Pancreas (tissue), 10 donors: ENCODE data around the gene TMEM244. TPM values are rescaled to one million over a fixed set of nuclear protein-coding genes. Genes with fewer than 3 reads are reported as not detected.

Experiments used
- ATAC-seq, 4 donors: fragments of 200-7000 bp; cut with Tn5 transposase; one replicate each; pipeline versions ENCODE4 v1.8.0 to v1.9.1; 2020; ENCODE audit warnings: mild to moderate bottlenecking in 4 of 4, moderate library complexity in 4 of 4
- DNase-seq, 6 donors: peaks; one replicate each; pipeline ENCODE4 v3.0.0-alpha.2; 2020
- FAIRE-seq: peaks from 2 replicates; lab custom pipeline; 2012; peaks lifted over from hg19 to GRCh38; lab: Jason Lieb, UNC
- H3K27ac ChIP-seq, 4 donors: fragments of 200-600 bp; sonication (generic); 1 replicate in 3 of 4; 2 replicates in 1 of 4; pipeline versions ENCODE4 v1.5.0 to v1.8.0; 2020
- H3K27me3 ChIP-seq, 4 donors: fragments of 200-600 bp; one replicate each; pipeline ENCODE4 v1.8.0; 2021
- H3K36me3 ChIP-seq, 3 donors: fragments of 200-600 bp; sonication (generic) in 1 of 3; one replicate each; pipeline versions ENCODE4 v1.5.0 to v1.8.0; 2020 to 2021
- H3K4me1 ChIP-seq, 3 donors: fragments of 200-600 bp; one replicate each; pipeline ENCODE4 v1.8.0; 2021
- H3K4me3 ChIP-seq, 4 donors: fragments of 200-600 bp; sonication (generic) in 2 of 4; one replicate each; pipeline versions ENCODE4 v1.5.0 to v1.8.0; 2020 to 2021
- H3K9me3 ChIP-seq, 4 donors: fragments of 200-600 bp; one replicate each; pipeline ENCODE4 v1.8.0; 2021
- CTCF ChIP-seq, 4 donors: fragments of 200-600 bp; sonication (generic) in 3 of 4; IDR thresholded peaks; one replicate each; pipeline versions ENCODE4 v1.5.0 to v1.8.0; 2021; ENCODE audit warnings: antibody characterized with exemption in 4 of 4
- WGBS, 2 donors: extraction: QIAGEN DNeasy Blood & Tissue Kit; methylation state at CpG; one replicate each; pipeline ENCODE4 v1.1.7; 2013; 5-methylcytosine and 5-hydroxymethylcytosine counted together
- intact Hi-C, 3 donors: fragments of 100-400 bp; cut with DNase I; formaldehyde crosslinking; loops; one replicate each; pipeline versions ENCODE4 v1.11.1 to v1.14.2; 2022
- polyA plus RNA-seq, 2 donors: library from polyadenylated mRNA; stranded (reverse); fragments of 200-250 nt; gene quantifications; one replicate each; pipeline ENCODE4 v1.2.3, GENCODE V29; 2013
- total RNA-seq, 6 donors: library from RNA; stranded (reverse); fragmentation: NEBNext Ultra II Directional in 4 of 6; extraction: Animal tissue kit (Norgen Biotek cat#: 25700) in 4 of 6; gene quantifications; one replicate each; pipeline versions ENCODE4 v1.2.1 to v1.2.4, GENCODE V29; 2021 to 2023
- donor health status: healthy with polysubstance abuse.
- donor health status: DM: no; HTN: no; CAD: no; lungs with moderate emphysema.
- donor health status: DM: no; HTN: no; CAD: no.
- donor health status: control.
- donor health status: control.
- donor health status: Bipolar disorder and iron deficiency.
- donor health status: DM: yes; HTN: yes; CAD: no.
- donor health status: DM: no; HTN: no; CAD: no.
- donor health status: DM: no; HTN: no; CAD: no.
- donor health status: DM: yes; HTN: yes; CAD: no.

Gene TMEM244
- total and polyA plus RNA-seq, 8 donors = not detected

DNA sequence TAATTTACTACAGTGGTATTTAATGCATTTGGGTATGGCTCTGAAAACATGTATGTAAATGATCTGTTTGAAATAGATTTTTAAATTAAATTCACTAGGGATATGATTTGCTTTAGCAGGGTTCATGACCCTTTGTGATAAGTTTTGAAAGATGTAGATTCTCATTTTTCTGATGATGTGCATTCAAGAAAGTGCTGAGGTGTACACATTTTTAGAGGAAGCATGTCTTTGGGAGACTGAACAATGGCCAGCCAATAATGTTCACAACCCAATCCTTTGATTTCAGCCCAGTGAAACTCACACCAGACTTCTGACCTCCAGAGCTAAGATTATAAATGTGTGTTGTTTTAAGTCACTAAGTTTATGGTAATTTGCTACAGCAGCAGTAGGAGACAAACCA, 71.1 kb downstream of the TMEM244 start:
- no peak for FAIRE-seq
- DNase-seq = no peak
- H3K9me3 ChIP-seq = no peaks in the 10 kb centered on the region
- intact Hi-C loops = no loop called here
- no peak for ATAC-seq
- no peaks in the 10 kb centered on the region for H3K36me3 ChIP-seq
- no peak overlapping the region for H3K27ac ChIP-seq
- peaks cover 0 to 3% (median 0%) of the 10 kb centered on the region in 4 donors for H3K27me3 ChIP-seq
- H3K4me1 ChIP-seq = no peaks in the 10 kb centered on the region
- H3K4me3 ChIP-seq = no peak overlapping the region
- no peak for TF ChIP-seq CTCF (IDR thresholded peaks at IDR 0.05)

- H3K27me3 ChIP-seq = peaks cover 0 to 3% (median 0%) of the 10 kb centered on the region in 4 donors
- no peak overlapping the region for H3K4me3 ChIP-seq
- H3K36me3 ChIP-seq = no peaks in the 10 kb centered on the region
- no peak for TF ChIP-seq CTCF (IDR thresholded peaks at IDR 0.05)
- no peak for DNase-seq
- no peak for ATAC-seq
- no peaks in the 10 kb centered on the region for H3K4me1 ChIP-seq
- intact Hi-C loops = no loop called here
- FAIRE-seq = no peak
- 82 to 86% methylated on average over 2 of the region's 2 CpGs for WGBS, 2 donors
- no peak overlapping the region for H3K27ac ChIP-seq
- H3K9me3 ChIP-seq = no peaks in the 10 kb centered on the region
Measured at GRCh38 chr6:129787816-129788215, 73.3 kb downstream of the TMEM244 start.

DNA sequence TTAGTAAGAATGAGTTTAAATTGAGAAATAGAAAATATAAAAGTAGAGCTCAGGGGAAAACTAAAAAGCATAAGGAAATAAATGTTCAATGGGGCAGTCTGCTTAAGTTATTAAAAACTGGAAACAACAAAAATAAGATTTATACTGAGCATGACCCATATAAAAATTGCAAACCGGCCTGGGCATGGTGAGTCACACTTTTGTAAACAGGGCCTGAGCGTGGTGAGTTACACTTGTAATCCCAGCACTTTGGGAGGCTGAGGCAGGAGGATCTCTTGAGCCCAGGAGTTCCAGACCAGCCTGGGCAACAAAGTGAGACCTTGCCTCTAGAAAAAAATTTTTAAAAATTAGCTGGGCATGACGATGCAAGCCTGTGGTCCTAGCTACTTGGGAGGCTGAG, 74.6 kb downstream of the TMEM244 start:
- Histone ChIP-seq H3K4me1 (no peaks in the 10 kb centered on the region), H3K36me3 (no peaks in the 10 kb centered on the region), H3K27ac (no peak overlapping the region), H3K4me3 (no peak overlapping the region), H3K9me3 (no peaks in the 10 kb centered on the region), H3K27me3 (peaks cover 0 to 3% (median 0%) of the 10 kb centered on the region in 4 donors)
- no peak for TF ChIP-seq CTCF (IDR thresholded peaks at IDR 0.05)
- 70 to 88% methylated on average over 3 of the region's 3 CpGs for WGBS, 2 donors
- intact Hi-C loops = no loop called here
- no peak for DNase-seq
- ATAC-seq = no peak
- FAIRE-seq = no peak

GRCh38 chr6:129785756-129786135, 75.4 kb downstream of the TMEM244 start:
- no peaks in the 10 kb centered on the region for H3K9me3 ChIP-seq
- no peak overlapping the region for H3K27ac ChIP-seq
- no peaks in the 10 kb centered on the region for H3K4me1 ChIP-seq
- peaks cover 0 to 3% (median under 1%) of the 10 kb centered on the region in 4 donors for H3K27me3 ChIP-seq
- FAIRE-seq (no peak), ATAC-seq (no peak), DNase-seq (no peak)
- H3K4me3 ChIP-seq = no peak overlapping the region
- WGBS, 2 donors = 75 to 83% methylated on average over 1 of the region's 1 CpG
- intact Hi-C loops = no loop called here
- H3K36me3 ChIP-seq = no peaks in the 10 kb centered on the region
- TF ChIP-seq CTCF (IDR thresholded peaks at IDR 0.05) = no peak

DNA sequence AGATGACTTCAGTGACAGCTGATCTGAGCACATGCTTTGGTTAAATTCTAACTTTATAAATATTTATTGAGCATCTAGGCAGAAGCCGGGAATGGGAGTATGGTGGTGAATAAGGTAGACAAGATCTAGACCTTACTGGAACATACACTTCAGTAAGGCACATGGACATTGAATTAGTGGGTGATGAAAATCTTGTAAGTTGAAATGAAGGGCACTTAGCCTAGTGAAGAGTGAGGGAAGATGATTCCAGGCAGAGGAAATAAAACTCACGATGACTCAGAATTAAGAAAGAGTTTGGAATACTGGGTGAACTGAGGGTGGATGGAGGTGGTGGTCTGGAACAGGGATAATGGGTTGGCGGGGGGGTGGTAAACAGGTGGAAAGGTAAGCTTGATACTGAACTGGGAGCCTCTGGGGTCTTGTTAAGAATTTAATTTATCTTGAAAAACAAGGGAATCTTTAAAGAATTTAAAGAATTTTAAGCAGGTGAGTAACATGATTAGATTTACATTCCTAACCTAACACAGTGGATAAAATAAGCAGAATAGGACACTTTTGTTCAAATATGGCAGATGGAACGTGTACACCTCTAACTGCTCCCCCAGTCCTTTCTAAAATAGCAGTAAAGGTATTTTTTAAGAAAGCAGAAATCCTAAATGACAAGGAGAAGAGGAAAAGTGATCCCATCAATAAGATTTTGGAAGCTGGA, 75.9 kb downstream of the TMEM244 start:
- Histone ChIP-seq H3K27me3 (peaks cover 0 to 5% (median 2%) of the 10 kb centered on the region in 4 donors), H3K9me3 (no peaks in the 10 kb centered on the region), H3K4me3 (no peak overlapping the region), H3K36me3 (no peaks in the 10 kb centered on the region), H3K27ac (no peak overlapping the region), H3K4me1 (no peaks in the 10 kb centered on the region)
- WGBS, 2 donors = 66 to 74% methylated on average over 4 of the region's 4 CpGs
- intact Hi-C loops = no loop called here
- ATAC-seq (no peak), FAIRE-seq (no peak), DNase-seq (no peak)
- no peak for TF ChIP-seq CTCF (IDR thresholded peaks at IDR 0.05)
